GM19372 (cell line): ENCODE data around the gene PLLP.

ENCODE experiments used
- ATAC-seq: cut with Tn5 transposase; IDR thresholded peaks from one replicate; pipeline ENCODE4 v1.9.1; 2021; ENCODE audit warnings: mild to moderate bottlenecking, low read depth, moderate library complexity; ENCODE audit not compliant: unreplicated experiment

PLLP gene

GRCh38 chr16:57284209-57284951 is at the start of gene PLLP:
PLLP (minus strand) TSS chr16:57284672; CDS start chr16:57284540, 132 bp downstream.
- no peak for ATAC-seq

- ATAC-seq: no peak
These were observed 48.9 kb upstream of the PLLP start for GRCh38 chr16:57333402-57333801.

GRCh38 chr16:57331355-57331754 is 46.9 kb upstream of the PLLP start:
- ATAC-seq: no peak

DNA sequence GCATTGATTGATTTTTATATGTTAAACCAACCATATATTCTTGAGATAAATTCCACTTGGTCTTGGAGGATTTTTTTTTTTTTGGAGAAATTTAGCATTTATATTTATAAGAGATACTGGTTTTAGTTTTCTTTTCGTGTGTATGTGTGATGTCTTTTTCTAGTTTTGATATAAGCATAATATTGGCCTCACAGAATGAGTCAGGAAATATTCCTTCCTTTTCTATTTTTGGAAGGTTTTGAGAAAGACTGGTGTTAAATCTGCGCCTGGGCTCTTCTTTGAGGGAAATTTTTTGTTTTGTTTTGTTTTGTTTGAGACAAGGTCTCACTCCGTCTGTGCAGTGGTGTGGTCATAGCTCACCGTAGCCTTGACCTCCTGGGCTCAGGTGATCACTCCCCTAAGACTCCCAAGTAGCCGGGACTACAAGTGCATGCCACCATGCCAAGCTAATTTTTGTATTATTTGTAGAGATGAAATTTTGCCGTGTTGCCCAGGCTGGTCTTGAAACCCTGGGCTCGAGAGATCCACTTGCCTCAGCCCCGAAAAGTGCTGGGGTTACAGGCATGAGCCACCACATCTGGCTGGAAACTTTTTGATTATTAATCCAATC is 45.4 kb upstream of the PLLP start:
- no peak for ATAC-seq

DNA sequence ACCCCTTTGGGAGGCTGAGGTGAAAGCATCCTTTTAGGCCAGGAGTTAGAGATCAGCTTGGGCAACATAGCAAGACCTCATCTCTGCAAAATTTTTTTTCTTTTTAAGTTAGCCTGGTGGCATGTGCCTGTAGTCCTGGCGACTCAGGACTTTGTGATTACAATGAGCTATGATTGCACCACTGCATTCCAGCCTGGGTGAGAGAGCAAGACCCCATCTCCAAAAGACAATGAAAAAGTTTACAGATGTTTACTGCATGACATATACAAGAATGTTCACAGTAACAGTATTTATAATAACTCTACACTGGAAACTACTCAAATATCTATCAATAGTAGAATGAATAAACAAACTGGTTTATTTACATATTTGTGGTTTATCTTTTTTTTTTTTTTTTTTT is 41.0 kb upstream of the PLLP start:
- ATAC-seq: no peak

- ATAC-seq: no peak
These were observed 40.3 kb upstream of the PLLP start for GRCh38 chr16:57324749-57325148.

GRCh38 chr16:57319646-57320045 is 35.2 kb upstream of the PLLP start:
- no peak for ATAC-seq

GRCh38 chr16:57318240-57318970 is 33.9 kb upstream of the PLLP start:
- no peak for ATAC-seq

DNA sequence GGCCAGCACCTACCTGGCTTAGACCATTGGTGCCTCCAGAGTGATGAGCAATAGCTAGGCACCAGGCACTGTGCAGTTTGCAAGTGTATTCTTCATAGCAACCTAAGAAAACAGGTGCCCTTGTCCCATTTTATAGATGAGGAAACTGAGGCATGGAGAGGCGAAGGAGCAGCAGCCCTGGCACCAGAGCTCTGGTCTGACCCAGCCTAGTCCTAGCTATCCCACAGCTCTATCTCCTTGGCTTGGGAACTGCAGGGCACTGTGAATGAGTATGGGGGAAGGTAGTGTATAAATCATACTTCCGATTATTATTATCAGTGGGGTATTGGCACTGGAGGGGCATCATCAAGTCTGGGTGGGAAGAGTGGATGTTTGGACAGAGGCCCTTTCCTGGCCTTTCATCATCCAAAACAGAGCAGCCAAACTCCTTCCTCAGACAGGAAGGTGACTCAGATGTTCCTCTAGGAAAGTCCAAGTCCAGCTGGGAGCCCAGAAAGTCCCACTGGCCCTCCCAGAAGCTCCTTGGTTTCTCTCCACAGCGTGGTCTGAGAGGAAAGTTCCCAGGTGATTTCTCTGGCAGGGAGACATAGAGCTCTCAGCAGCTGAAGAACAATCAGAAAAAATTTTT is 32.0 kb upstream of the PLLP start:
- no peak for ATAC-seq

- no peak for ATAC-seq
These were observed 30.9 kb upstream of the PLLP start for GRCh38 chr16:57315416-57315815.

- ATAC-seq: no peak
These were observed 29.8 kb upstream of the PLLP start for GRCh38 chr16:57314161-57314785.

DNA sequence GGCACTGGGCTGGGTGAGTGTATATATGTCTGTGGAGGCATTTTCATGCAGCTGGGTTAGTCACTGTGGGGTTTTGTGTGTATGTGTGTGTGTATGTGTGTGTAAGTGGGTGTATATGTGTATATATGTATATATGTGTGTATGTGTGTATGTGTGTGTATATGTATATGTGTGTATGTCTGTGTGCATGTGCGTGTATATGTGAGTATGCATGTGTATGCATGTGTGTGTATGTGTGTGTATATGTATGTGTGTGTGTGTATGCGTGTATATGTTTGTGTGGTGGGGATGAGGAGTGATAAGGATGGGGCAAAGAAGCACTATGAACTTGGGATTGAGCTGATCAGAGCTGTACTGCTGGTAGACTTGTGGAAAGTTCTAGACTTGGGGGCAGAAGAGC is 29.0 kb upstream of the PLLP start:
- no peak for ATAC-seq

GRCh38 chr16:57310801-57311200 is 26.3 kb upstream of the PLLP start:
- ATAC-seq: no peak

DNA sequence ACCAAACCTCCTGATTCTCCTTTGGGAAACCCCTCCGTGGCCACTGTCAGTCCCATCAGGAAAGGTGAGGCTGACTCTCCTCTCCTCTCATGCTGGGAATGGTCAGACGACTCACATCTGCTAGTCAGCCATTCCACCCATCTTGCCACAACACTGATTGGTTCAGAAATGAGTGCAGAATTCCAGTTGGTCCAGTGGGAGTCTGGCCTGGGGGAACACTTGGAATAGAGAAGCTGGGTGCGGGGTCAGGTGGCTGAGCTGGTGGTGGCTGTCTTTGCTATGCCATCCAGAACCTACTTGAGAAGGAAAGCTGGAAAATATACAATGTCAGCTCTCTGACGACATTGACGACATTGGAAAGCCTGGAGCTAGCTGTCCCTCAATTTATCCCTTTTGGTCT is 23.6 kb upstream of the PLLP start:
- ATAC-seq: no peak

GRCh38 chr16:57307365-57307764 is 22.9 kb upstream of the PLLP start:
- no peak for ATAC-seq

DNA sequence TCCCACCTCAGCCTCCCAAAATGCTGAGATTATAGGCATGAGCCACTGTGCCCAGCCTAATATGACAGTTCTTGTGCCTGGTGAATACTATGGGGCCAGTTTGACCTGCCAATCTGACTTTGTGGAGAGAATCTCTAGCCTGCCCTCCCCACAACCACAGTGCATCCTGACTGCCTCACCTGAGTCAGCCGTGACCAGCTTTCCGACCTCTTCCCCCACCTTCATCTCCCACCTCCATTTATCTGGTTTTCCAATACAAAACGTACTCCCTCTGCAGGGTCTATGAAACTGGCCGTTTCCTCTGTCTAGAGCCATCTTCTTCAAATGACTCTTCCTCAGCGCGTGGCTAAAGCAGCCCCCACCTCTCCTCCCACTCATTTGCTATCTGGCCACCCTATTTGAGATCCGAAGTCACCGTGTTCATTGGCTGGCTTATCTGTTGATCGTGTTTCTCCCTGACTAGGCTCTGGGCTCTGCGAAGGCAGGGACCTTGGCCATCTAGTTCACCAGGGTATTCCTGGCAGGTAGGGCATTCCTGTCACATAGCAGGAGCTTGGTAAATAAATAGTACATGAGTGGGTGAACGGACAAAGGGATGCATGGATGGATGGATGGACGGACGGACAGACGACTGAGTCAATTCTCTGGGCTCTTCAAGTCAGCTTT is 22.3 kb upstream of the PLLP start:
- no peak for ATAC-seq

DNA sequence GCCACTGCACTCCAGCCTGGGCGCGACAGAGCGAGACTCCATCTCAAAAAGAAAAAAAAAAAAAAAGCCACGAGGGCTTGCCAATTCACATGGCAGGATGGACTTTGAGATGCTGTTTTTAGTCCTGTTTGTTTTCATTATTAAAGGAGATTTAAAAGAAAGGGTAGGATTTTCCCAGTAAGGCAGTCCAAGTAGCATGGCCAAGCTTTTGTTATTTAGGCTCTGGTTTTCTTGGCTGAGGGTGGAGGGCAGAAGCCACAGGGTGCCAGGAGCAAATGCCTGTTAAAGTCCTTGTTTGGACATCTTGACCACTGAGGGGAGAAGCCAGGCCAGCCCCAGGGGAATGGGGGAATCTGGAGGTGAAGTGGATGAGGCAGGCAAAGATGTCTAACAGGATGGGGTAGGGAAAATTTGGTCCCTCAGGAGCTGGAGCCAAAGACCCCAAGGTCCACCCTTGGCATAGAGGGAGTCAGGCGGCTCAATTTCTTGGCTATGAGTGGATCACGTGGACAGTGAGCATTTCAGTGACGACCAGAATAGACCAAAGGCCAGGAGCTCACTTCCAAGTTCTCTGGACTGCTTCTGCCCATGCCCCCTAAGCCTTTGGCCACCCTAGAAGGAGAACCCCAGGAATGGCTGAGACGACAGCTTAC is 20.8 kb upstream of the PLLP start:
- no peak for ATAC-seq

DNA sequence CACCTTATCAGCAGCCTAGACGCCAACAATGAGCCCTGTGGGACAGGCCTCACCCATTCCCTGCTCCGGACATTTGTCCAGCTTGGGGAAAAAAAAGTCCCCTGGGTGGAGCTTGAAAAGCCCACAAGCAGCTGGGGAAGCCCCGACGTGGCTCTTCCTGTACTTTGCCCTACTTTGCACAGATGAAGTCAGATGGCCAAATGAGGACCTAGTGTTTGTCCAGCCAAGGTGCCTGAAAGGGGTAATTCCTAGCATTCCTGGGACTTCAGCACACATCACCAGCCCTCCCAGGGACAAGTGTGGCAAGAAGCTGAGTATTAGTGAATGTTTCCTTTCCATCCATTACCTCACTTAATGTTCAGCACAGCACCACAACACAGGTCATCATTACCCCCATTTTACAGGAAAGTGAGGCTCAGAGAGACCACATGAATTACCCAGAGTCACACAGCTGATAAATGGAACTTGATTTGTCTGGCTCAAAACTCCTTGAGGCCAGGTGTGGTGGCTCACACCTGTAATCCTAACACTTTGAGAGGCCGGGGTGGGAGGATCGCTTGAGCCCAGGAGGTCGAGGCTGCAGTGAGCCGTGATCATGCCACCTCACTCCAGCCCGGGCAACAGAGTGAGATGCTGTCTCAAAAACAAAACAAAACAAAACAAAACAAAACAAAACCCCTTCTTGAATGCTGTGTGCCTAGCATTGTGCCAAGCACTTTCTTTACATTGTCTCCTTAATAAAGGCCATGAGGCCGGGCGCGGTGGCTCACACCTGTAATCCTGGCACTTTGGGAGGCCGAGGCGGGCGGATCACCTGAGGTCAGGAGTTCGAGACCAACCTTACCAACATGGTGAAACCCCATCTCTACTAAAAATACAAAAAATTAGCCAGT is 19.9 kb upstream of the PLLP start:
- no peak for ATAC-seq

DNA sequence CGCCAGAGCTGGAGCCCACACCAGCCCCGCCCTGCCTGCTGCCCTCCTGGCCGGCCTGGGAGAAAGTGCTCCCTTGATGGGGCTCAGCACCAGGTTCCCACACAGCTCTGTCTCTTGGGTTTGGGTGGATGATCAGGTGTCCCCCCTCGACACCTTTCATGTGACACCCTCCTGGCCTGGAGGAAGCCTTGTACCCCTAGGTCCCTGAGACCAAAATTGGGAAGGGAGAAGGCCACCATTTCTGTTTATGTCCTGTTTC is 19.4 kb upstream of the PLLP start:
- no peak for ATAC-seq
